C4-2B (cell line): ENCODE measurements around the gene F11R.

Source experiments
- ZFX ChIP-seq: fragments of 450-650 bp; IDR thresholded peaks from 2 replicates; pipeline ENCODE4 v1.6.1; 2017
- TF ChIP-seq, protein P1 (sequence below): fragments of 450-650 bp; conservative IDR thresholded peaks from 2 replicates; pipeline ENCODE4 v1.5.1; 2017; ENCODE audit warnings: mild to moderate bottlenecking

DNA sequence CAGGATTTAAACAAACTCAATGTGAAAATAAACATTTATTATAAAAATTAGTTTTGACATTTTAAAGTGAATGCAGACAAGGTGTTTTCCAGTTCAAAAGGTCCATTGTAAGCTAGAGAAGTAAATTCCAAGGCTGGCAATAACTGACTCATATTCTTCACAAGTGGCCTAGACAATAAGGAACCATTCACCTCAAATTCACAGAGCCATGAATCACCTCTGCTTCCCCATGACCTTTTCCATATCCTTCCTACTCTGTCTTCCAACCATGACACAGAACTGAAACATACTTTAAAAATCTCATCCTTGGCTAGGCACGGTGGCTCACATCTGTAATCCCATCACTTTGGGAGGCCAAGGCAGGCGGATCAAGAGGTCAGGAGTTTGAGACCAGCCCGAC, 24.8 kb downstream of the F11R start:
- TF ChIP-seq, protein P1, sequence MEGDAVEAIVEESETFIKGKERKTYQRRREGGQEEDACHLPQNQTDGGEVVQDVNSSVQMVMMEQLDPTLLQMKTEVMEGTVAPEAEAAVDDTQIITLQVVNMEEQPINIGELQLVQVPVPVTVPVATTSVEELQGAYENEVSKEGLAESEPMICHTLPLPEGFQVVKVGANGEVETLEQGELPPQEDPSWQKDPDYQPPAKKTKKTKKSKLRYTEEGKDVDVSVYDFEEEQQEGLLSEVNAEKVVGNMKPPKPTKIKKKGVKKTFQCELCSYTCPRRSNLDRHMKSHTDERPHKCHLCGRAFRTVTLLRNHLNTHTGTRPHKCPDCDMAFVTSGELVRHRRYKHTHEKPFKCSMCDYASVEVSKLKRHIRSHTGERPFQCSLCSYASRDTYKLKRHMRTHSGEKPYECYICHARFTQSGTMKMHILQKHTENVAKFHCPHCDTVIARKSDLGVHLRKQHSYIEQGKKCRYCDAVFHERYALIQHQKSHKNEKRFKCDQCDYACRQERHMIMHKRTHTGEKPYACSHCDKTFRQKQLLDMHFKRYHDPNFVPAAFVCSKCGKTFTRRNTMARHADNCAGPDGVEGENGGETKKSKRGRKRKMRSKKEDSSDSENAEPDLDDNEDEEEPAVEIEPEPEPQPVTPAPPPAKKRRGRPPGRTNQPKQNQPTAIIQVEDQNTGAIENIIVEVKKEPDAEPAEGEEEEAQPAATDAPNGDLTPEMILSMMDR, result no peak
- no peak for TF ChIP-seq ZFX
